CD14-positive monocyte (primary cell): Measurements from ENCODE around the gene CACNA1H. TPM values are rescaled to one million over a fixed set of nuclear protein-coding genes. Genes with fewer than 3 reads are reported as not detected.

Experiments
- DNase-seq, 3 donors: peaks; one replicate each; pipeline ENCODE4 v3.0.0-alpha.2; 2011 to 2022
- H2AFZ ChIP-seq: 2 replicates; pipeline ENCODE4 v1.6.0; 2012; ENCODE audit warnings: mild to moderate bottlenecking, low read depth, low read length, inconsistent platforms; ENCODE audit not compliant: insufficient read depth, poor library complexity, severe bottlenecking
- H3K27ac ChIP-seq, 2 donors: 1 replicate in 1 of 2; 2 replicates in 1 of 2; pipeline ENCODE4 v1.5.1; 2012 to 2013; ENCODE audit warnings: low read length in 2 of 2, control low read depth in 1 of 2, inconsistent platforms in 1 of 2, low read depth in 1 of 2, mild to moderate bottlenecking in 1 of 2
- H3K27me3 ChIP-seq, 2 donors: one replicate each; pipeline versions ENCODE4 v1.6.0 to v1.6.1; 2011 to 2013; ENCODE audit warnings: low read length in 2 of 2; ENCODE audit not compliant: control insufficient read depth in 2 of 2, insufficient read depth in 2 of 2
- H3K36me3 ChIP-seq, 2 donors: replicated peaks in 1 of 2; 1 replicate in 1 of 2; 2 replicates in 1 of 2; pipeline versions ENCODE4 v1.5.1 to v1.6.1; 2012 to 2013; ENCODE audit warnings: low read length in 2 of 2, control low read depth in 1 of 2, inconsistent platforms in 1 of 2, mild to moderate bottlenecking in 1 of 2; ENCODE audit not compliant: insufficient read depth in 2 of 2, control insufficient read depth in 1 of 2
- H3K4me1 ChIP-seq, 2 donors: 1 replicate in 1 of 2; 2 replicates in 1 of 2; pipeline versions ENCODE4 v1.5.1 to v1.6.1; 2012 to 2013; ENCODE audit warnings: low read length in 2 of 2, control low read depth in 1 of 2, inconsistent platforms in 1 of 2, mild to moderate bottlenecking in 1 of 2, moderate library complexity in 1 of 2; ENCODE audit not compliant: insufficient read depth in 2 of 2, control insufficient read depth in 1 of 2
- H3K4me2 ChIP-seq: replicated peaks from 2 replicates; pipeline ENCODE3; 2012; ENCODE audit warnings: low read length, moderate library complexity, mild to moderate bottlenecking; ENCODE audit not compliant: poor library complexity, severe bottlenecking; ENCODE audit errors: extremely low read depth
- H3K4me3 ChIP-seq, 3 experiments: fragments of 200-600 bp in 1 of 3; sonication (generic) in 1 of 3; replicated peaks in 1 of 3; 1 replicate in 2 of 3; 2 replicates in 1 of 3; pipeline ENCODE4 v1.5.1; 2011 to 2013; ENCODE audit warnings: low read length in 3 of 3, mild to moderate bottlenecking in 3 of 3, control low read depth in 2 of 3, low read depth in 2 of 3, inconsistent platforms in 1 of 3, moderate library complexity in 1 of 3
- H3K79me2 ChIP-seq: 2 replicates; pipeline ENCODE4 v1.6.0; 2012; ENCODE audit warnings: mild to moderate bottlenecking, control low read depth, inconsistent platforms, low read length, moderate library complexity; ENCODE audit not compliant: insufficient read depth
- H3K9ac ChIP-seq: 2 replicates; pipeline ENCODE4 v1.6.0; 2017; ENCODE audit warnings: low read length, mild to moderate bottlenecking; ENCODE audit not compliant: insufficient read depth, poor library complexity, severe bottlenecking
- H3K9me3 ChIP-seq, 2 donors: replicated peaks in 1 of 2; 1 replicate in 1 of 2; 2 replicates in 1 of 2; pipeline versions ENCODE4 v1.5.1 to v1.6.1; 2012 to 2013; ENCODE audit warnings: low read length in 2 of 2, control low read depth in 1 of 2; ENCODE audit not compliant: control insufficient read depth in 1 of 2, insufficient read depth in 1 of 2
- H4K20me1 ChIP-seq: 2 replicates; pipeline ENCODE4 v1.6.0; 2012; ENCODE audit warnings: mild to moderate bottlenecking, low read length, control low read depth, moderate library complexity; ENCODE audit not compliant: insufficient read depth
- H3K27ac Mint-ChIP-seq, 7 donors: one replicate each; pipeline ENCODE4 v1.8.0; 2020; ENCODE audit warnings: mild to moderate bottlenecking in 7 of 7, mixed read lengths in 7 of 7, moderate library complexity in 6 of 7, inconsistent platforms in 2 of 7
- H3K27me3 Mint-ChIP-seq, 3 donors: one replicate each; pipeline ENCODE4 v1.8.0; 2021 to 2022; ENCODE audit warnings: low read depth in 3 of 3, mild to moderate bottlenecking in 3 of 3, mixed read lengths in 3 of 3, moderate library complexity in 3 of 3, inconsistent platforms in 1 of 3
- H3K36me3 Mint-ChIP-seq, 2 donors: one replicate each; pipeline ENCODE4 v1.8.0; 2020; ENCODE audit warnings: mixed read lengths in 2 of 2, inconsistent platforms in 1 of 2, mild to moderate bottlenecking in 1 of 2
- H3K4me1 Mint-ChIP-seq: one replicate; pipeline ENCODE4 v1.8.0; 2020; ENCODE audit warnings: mild to moderate bottlenecking, mixed read lengths
- H3K4me3 Mint-ChIP-seq, 2 donors: one replicate each; pipeline ENCODE4 v1.8.0; 2020; ENCODE audit warnings: mild to moderate bottlenecking in 2 of 2, mixed read lengths in 2 of 2, moderate library complexity in 1 of 2
- H3K9me3 Mint-ChIP-seq, 7 donors: one replicate each; pipeline ENCODE4 v1.8.0; 2020 to 2022; ENCODE audit warnings: mixed read lengths in 7 of 7, mild to moderate bottlenecking in 6 of 7, moderate library complexity in 6 of 7, inconsistent platforms in 2 of 7
- CTCF ChIP-seq: fragments of 200-600 bp; IDR thresholded peaks from one replicate; pipeline ENCODE4 v1.8.0; 2022; ENCODE audit warnings: antibody characterized with exemption, mild to moderate bottlenecking
- WGBS: methylation state at CpG from one replicate; pipeline ENCODE4 v1.1.5; 2013; ENCODE audit warnings: missing lambda C conversion rate; ENCODE audit not compliant: insufficient coverage; 5-methylcytosine and 5-hydroxymethylcytosine counted together
- intact Hi-C, 2 donors: fragments of 100-400 bp; cut with micrococcal nuclease; formaldehyde crosslinking; loops; one replicate each; pipeline versions ENCODE4 v1.15.0 to v1.15.1; 2023
- polyA plus RNA-seq, 3 donors: library from polyadenylated mRNA; depleted of rRNA in 1 of 3; unstranded in 2 of 3; stranded (reverse) in 1 of 3; fragments of 300-500 nt in 2 of 3; fragments of >200 nt in 1 of 3; fragmentation: Illumina TruSeq in 2 of 3; gene quantifications; 1 replicate in 2 of 3; 2 replicates in 1 of 3; pipeline ENCODE4 v1.2.3, GENCODE V29; 2012 to 2021

CACNA1H gene
- polyA plus RNA-seq, 3 donors, result not detected

GRCh38 chr16:1195393-1195666 is 42.4 kb downstream of the CACNA1H start:
- Histone ChIP-seq H3K4me3 (no peak overlapping the region), H3K4me1 (no peaks in the 10 kb centered on the region), H3K36me3 (no peaks in the 10 kb centered on the region), H3K4me2 (no peak overlapping the region), H3K27me3 (no peaks in the 10 kb centered on the region), H3K79me2 (no peaks in the 10 kb centered on the region), H3K9ac (no peak overlapping the region), H2AFZ (no peak overlapping the region), H3K9me3 (peaks cover 0 to 3% of the 10 kb centered on the region in 2 donors), H3K27ac (no peak overlapping the region), H4K20me1 (no peaks in the 10 kb centered on the region)
- Mint-ChIP-seq H3K36me3 (no peaks in the 10 kb centered on the region), H3K4me3 (no peak overlapping the region), H3K27me3 (peaks cover 2 to 7% (median 4%) of the 10 kb centered on the region in 3 donors), H3K9me3 (peaks cover 0 to 14% (median 9%) of the 10 kb centered on the region in 7 donors), H3K27ac (no peak overlapping the region), H3K4me1 (no peaks in the 10 kb centered on the region)
- no peak for DNase-seq
- intact Hi-C loops, result no loop called here
- 70% methylated on average over 5 of the region's 14 CpGs for WGBS
- TF ChIP-seq CTCF, result no peak

DNA sequence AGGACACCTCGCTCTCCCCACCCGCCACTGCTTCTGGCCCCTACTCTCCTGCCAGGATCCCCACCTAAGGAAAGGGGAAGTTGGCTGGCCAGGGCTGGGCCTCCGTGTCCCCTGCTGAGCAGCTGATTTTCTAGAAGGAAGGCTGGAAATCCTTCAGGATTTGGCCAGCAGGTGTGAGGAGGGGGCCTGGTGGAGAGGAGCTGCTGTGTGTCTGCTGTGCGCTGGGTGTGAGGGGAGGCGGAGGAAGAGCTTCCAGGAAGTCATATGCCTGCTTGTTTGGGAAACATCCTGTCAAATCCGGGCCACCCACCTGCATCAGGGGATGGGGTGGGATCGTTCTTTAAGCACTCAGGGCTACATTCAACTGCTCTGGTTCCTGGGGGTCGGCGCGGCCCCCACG is 43.6 kb downstream of the CACNA1H start:
- no peak overlapping the region for H3K27ac ChIP-seq
- no peaks in the 10 kb centered on the region for H3K27me3 ChIP-seq
- 59% methylated on average over 7 of the region's 11 CpGs for WGBS
- intact Hi-C loops, result no loop called here
- DNase-seq, result no peak
- Mint-ChIP-seq H3K9me3 (peaks cover 0 to 17% (median 9%) of the 10 kb centered on the region in 7 donors), H3K4me1 (no peaks in the 10 kb centered on the region), H3K27ac (no peak overlapping the region), H3K36me3 (no peaks in the 10 kb centered on the region), H3K4me3 (no peak overlapping the region), H3K27me3 (peaks cover 2 to 7% (median 4%) of the 10 kb centered on the region in 3 donors)
- no peak overlapping the region for H3K4me2 ChIP-seq
- no peak overlapping the region for H3K4me3 ChIP-seq
- H2AFZ ChIP-seq, result no peak overlapping the region
- H3K79me2 ChIP-seq, result no peaks in the 10 kb centered on the region
- H3K9me3 ChIP-seq, result peaks cover 0 to 6% of the 10 kb centered on the region in 2 donors
- no peaks in the 10 kb centered on the region for H3K36me3 ChIP-seq
- no peak for TF ChIP-seq CTCF
- H4K20me1 ChIP-seq, result no peaks in the 10 kb centered on the region
- H3K9ac ChIP-seq, result no peak overlapping the region
- no peaks in the 10 kb centered on the region for H3K4me1 ChIP-seq
